ENCODE results near the gene C4orf54.

- TF ChIP-seq CTCF (IDR thresholded peaks at IDR 0.05) (no peak), POLR2A (IDR thresholded peaks at IDR 0.05) (no peak)
Observed at GRCh38 chr4:99677161-99677560, 19.5 kb upstream of the C4orf54 start.
